DMS 273 (cell line): Measurements from ENCODE around the gene C1QTNF6.

Experiments used
- DNase-seq: peaks from one replicate; lab custom pipeline; 2025; ENCODE audit not compliant: unreplicated experiment; lab: John Stamatoyannopoulos, UW

The C1QTNF6 gene

DNA sequence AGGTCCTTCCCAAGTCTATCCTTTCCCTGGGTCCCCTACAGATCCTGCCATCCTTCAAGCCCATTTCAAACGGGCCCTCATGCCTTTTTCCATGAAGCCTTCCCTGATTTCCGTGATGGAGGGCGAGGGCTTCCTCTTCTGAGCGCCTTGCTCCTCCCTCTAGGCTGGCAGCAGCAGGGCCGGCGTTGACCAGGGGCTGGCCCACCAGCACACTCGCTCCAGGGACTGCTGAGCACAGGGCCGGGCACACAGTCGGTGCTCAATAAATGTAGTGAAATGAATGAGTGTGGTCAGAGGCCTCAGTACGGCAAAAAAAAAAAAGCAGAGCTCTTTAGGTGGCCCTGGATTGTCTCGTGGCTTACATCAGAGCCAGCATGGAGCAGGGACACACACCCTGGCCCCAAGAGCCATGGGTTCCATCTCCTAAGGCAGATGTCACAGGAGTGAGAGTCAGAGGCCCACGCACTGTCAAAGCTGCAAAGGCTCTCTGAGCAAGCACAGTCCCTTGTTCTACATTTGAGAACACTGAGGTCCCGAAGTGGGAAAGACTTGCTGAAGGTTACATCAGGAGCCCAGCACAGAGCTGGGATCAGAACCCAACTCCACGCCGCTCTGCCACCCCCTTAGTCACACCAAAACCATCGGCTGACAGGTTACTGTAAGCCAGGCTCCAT lies 41.4 kb downstream of the C1QTNF6 start:
- DNase-seq = no peak

DNA sequence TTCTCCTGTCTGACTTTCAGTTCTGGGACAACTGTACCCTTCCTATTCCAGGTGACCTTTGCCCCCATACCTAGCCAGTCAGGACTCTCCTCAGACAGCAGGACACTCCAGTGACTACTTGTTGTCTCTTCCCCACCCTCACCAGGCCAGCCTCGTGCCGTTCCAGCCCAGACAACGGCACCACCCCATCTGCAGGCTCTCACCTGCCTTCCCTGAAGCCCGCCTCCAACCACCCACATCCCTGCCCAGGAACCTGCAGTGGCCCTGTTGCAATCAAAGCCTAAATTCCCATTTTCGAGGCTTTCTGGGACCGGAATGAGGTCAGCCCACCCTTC lies 42.0 kb downstream of the C1QTNF6 start:
- DNase-seq = no peak

DNA sequence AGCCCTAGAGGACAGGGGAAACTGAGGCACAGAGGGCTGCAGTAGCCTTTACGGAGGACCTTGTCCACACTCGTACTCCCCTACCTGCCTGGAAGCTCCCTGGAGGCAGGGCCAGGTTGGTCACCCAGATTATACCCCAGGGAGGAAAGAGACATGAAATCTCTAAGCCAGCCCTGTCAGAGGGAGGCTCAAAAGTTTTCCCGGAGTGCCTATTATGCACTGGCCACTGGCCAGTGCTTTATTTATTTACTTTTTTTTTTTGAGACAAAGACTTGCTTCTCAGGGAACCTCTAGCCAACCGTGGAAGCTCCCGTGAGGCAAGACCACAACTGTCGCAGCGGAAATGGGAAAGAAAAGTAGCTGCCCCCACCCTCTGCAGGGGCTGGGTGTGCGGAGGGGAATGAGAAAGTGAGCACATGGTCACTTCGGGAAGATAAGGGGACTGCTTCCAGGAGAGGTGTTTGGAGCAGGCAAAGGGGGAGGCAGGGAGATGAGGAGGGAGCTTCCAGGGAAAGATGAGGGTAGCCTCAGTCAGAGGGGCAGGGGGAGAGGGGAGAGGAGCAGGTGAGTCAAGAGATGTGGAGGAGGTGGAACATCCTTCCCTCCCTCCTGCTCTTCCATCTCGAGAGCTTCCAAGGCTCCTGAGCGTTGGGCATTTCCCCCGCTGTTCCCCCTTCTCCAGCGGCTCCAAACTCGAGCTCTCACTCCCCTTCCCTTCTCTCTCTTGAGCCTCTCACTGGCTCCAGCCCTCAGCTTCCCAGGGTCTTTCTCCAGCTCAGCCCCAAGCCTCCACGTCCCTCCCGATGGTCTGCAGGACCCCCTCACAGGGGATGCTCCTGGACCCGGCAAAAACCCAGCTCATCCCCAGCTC lies 42.6 kb downstream of the C1QTNF6 start:
- DNase-seq = no peak

DNA sequence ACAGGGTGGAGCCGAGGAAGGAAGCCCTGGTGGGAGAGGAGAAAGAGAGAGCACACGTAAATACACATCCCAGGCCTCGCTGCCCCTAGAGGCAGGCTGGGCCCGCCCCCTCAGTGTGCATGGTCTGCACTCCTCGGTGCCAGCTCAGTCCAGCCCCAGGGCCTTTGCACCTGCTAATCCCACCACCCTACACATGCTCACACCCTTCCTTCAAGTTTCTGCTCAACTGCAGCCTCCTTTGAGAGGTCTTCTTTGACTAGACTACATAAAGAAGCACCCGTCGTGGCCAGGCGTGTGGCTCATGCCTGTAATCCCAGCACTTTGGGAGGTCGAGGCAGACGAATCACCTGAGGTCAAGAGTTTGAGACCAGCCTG lies 43.9 kb downstream of the C1QTNF6 start:
- DNase-seq = no peak

DNA sequence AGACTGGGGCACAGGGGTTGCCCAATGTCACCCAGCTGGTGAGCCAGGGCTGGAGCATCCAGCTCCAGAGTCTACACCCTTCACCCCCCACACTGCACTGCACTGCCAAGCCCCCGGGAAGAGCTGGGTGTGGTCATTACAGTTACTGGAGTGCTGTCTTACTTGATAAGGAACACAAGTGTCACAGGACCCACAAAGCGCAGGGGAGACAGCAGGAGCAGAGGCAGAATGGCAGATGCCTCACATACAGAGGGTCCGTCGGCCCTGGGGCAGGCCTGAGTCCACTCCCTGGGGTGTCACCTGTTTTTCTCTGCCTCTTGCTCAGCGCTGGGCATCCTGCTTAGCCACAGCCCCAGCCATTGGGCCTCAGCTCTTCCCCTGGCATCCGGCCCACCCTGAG lies 46.1 kb downstream of the C1QTNF6 start:
- DNase-seq = no peak

DNA sequence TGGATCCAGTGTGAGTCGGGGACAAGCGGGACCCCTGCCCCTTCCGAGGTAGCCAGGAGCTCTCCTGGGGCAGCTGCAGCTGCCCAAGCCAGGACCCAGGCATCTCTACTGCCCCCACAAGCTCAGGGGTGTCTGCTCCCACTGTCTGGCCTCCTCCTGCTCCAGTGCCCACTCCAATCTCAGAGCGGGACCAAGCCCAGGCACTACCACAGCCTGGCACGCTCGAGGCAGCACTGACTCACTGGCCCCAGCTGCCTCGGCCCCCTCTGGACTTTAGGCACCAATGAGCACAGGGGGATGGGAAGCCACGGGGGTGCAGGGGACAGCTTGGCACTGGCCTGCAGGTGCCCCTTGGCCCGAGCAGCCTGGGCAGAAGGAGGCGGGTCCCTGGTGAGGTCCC lies 46.6 kb downstream of the C1QTNF6 start:
- DNase-seq = no peak

DNA sequence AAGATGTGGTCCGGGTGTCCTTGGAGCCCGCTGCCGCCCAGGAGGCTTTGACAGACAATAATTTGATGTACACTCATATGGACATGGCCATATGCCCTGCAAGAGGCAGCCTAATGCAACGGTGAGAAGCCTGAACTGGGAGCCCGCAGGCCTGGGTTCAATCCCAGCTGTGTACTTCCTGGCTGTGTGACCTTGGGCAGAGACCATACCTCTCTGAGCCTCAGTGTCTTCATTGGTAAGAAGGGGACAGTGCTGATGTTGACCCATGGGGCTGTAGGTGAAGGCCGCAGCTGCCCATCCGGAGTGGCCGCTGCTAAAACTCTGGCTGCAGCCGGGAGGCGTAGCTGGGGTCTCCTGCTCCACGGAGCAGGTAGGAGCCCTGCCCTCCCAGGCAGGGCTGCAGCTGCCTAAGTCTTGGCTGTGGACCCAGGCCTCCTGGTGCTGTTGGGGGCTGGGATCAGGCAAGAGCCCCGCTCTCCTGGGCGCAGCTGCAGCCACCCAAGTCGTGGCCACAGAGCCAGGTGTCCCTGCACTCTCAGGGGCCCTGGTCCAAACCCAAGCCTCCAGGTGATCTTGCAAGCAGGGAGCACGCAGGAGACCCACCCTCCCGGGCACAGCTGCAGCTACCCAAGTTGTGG lies 47.2 kb downstream of the C1QTNF6 start:
- DNase-seq = no peak

DNA sequence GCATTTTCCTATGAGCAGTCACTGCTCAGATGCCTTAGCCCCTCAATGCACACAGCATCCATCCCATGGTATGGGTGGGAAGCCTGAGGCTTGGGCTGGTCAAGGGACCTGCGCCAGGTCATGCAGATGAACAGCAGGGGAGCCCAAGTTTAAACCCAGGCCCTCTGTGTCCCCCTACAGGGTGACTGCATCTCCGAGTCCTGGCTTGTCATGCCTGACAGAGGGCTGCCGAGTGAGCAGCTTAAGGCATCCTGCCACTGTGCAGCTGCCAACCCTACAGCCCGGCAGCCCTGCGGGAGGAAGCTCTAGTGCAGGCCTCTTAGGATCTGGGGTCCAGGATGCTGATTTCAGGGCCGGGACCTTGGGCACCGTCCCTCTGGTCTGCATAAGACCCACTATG lies 48.3 kb downstream of the C1QTNF6 start:
- DNase-seq = no peak

DNA sequence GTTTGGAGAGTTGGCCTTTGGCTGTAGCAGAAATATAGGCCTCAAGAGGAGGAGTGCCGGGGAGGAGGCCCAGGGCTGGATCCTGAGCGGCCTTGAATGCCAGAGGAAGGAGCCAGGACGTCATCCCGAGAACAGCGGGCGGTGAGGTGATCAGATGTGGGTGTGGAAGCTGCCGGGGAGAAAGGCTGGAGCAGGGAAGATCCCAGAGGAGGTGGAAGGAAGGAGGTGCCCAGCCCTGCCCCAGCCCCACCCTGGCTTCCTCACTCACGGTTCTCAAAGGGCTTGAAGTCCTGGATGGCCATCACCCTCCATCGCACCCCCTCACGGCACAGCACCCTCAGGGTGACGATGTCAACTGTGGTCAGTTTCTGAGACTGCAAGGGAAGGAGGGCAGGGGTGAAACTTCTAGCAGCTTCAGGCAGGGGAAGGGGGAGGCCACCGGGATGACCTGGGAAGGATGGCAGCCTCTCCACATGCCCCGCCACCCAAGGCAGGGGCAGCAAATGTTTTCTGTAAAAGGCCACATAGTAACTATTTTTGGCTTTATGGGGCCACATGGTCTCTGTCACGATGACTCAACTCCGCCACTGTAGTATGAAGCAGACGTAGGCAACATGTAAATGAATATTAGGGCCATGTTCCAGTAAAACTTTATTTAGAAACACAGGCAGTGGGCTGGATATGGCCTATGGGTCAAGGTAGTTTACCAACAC lies 49.0 kb downstream of the C1QTNF6 start:
- DNase-seq = no peak

DNA sequence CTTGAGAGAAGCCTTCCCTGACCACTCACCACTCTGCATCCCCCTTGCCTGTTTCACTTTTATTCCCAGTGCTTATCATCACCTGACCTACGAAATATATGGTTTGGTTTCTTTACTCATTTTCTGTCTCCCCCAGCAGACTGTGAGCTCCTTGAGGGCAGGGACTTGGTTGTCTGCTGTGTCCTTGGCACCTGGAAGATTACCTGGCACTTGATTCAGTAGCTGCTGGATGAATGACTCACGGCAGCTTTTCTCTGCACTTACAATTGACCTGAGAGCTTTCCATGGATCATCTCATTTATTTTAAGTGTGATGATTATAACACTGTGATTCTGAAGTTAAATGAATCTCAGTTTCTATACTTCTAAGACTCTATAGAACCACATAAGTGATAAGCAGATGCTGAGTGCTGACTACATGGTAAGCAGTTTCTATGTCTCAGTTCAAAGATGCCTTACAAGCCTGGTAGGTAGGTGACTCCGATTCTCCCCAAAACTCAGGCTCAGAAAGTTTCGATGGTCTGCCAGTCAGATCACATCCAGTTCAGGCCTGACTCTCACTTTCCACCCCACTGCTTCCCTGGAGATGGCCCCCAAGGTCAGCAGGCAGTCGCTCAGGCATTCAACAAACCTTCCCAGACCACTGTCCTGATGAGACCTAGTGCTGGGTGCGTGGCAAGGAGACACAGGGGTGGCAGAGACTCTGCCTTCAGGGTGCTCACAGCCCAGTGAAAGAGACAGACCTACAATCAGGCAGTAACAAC lies 50.0 kb downstream of the C1QTNF6 start:
- DNase-seq = no peak

DNA sequence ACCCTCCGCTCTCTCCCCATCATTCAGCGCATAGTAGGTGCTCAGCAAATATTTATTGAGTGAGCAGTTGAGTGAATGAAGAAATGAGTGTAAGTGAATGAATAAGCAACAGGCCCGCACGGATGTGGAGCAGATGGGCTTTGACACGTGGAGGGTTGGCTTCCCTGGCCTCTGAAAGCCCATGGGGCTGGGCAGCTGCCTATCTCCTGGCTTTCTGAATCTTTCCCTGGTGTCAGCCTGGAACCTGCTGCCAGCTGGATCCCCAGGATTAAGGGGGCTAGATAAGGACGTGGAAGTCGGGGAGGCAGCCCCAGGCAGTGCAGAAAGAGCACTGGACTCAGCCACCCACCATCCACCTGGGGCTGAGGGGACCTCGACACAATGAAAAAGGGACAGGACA lies 50.9 kb downstream of the C1QTNF6 start:
- DNase-seq = peak; percentile 55

DNA sequence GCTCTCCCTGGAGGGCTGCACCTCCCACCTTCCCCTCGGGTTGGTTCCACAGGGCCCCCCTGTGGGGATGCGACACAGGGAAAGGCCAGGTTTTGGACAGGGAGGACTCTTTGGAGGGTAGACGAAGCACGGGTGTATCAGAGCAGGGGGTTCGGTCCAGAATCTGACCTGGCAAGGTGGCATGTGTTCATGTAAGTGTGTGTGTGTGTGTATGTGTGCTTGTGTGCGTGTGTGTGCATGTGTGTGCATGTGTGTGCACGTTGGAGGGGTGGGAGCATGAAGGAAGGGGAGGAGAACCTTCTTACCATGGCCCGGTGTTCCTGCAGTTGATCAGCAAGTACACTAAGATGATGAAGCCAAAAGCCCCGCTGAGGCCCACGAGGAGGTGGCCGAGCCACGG lies 53.0 kb downstream of the C1QTNF6 start:
- no peak for DNase-seq

DNA sequence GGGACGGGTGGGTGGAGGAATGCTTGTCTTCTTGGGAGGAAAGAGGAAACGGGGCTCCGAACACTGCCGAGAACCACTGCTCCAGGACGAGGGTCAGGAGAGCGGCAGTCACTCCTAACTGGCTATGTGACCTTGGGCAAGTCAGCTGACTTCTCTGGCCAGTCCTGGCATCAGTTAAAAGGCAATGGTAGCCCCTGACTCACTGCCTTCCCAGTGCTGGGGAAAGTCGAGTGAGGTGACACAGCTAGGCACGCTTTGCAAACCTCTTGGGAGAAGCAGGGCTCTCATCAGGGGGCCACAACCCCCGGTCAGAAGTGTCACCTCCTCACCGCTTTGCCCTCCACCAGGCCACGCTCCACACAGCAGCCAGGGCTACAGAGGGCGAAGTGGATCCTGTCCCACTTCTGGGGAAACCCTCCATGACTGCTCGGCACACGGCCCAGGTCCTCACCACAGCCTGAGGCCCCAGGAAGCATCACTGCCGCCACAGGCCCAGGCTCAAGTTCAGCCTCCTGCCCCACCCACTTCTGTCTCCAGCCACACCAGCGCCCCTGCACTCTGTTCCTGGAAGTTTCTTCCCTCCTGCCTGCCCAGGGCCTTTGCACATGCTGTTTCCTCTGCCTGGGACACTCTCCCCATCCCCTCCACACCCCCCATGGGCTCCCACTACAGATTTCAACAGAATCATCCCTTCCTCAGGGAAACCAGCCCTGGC lies 54.6 kb downstream of the C1QTNF6 start:
- DNase-seq = no peak

DNA sequence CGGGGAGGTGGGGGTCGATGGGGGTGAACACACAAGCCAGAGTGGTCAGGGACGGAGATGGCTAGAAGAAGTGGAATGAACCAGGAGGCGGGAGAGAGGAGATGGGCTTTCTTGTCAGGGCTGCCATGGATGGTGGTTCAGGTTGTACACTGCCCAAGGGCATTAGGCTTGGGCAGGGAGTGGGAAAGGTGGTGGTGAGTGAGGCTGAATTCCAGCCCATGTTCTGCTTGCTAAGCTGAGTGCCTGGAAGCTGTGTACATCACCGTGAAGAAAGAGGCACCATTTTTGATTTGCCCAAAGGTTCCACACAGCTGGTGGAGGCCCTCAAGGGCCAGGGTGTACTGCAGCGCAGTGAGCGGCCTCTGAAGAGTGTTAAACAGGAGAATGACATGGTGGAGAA lies 55.3 kb downstream of the C1QTNF6 start:
- no peak for DNase-seq
